ENCODE data around the gene KRT73. TPM values are rescaled to one million over a fixed set of nuclear protein-coding genes. Genes with fewer than 3 reads are reported as not detected.

The KRT73 gene
- total and polyA plus RNA-seq, 2 of the 8 experiments (the other 6 are each of a cell fraction or from before 2014, with no cell fraction given) = not detected

- Histone ChIP-seq H4K5ac (ENCODE audit: insufficient read length, low read depth, low read length) (no peak overlapping the region), H2BK15ac (ENCODE audit: low read length) (no peak overlapping the region), H3K27ac (ENCODE audit: low read depth, low read length) (no peak overlapping the region), H3K4me3 (ENCODE audit: extremely low read depth in 1 of 4, insufficient read depth in 2 of 4, low read depth in 3 of 4, low read length in 4 of 4) (no peak overlapping the region), H4K8ac (ENCODE audit: extremely low read depth, insufficient read depth, low read length) (no peak overlapping the region), H3K9ac (replicated peaks in 1 of 4; ENCODE audit: extremely low read depth in 1 of 4, low read depth in 3 of 4, low read length in 3 of 4) (no peak overlapping the region), H3K18ac (ENCODE audit: extremely low read depth, low read length) (no peak overlapping the region), H3K27me3 (replicated peaks in 1 of 4; ENCODE audit: control insufficient read depth in 3 of 4, extremely low read depth in 1 of 4, insufficient read depth in 3 of 4, low read length in 3 of 4) (no peaks in the 10 kb centered on the region), H3K23me2 (ENCODE audit: low read depth, low read length) (no peaks in the 10 kb centered on the region), H3K9me3 (ENCODE audit: insufficient read depth in 2 of 2, low read depth in 1 of 2, low read length in 1 of 2) (peaks cover 0 to 6% of the 10 kb centered on the region in 2 experiments; a peak in 1 of 4 replicates), H3K36me3 (ENCODE audit: control insufficient read depth in 2 of 4, insufficient read depth in 4 of 4, low read length in 3 of 4) (no peaks in the 10 kb centered on the region), H2BK12ac (ENCODE audit: low read depth, low read length) (no peak overlapping the region), H3K14ac (ENCODE audit: insufficient read length) (no peak overlapping the region), H2AK5ac (ENCODE audit: low read depth, low read length) (no peak overlapping the region), H4K20me1 (replicated peaks in 1 of 2; ENCODE audit: control insufficient read depth in 1 of 2, insufficient read depth in 2 of 2, low read length in 2 of 2) (no peaks in the 10 kb centered on the region), H3K23ac (ENCODE audit: insufficient read length) (no peak overlapping the region), H3K4me1 (replicated peaks in 1 of 4; ENCODE audit: control insufficient read depth in 3 of 4, insufficient read depth in 4 of 4, low read length in 3 of 4) (no peaks in the 10 kb centered on the region), H2BK120ac (replicated peaks; ENCODE audit: low read depth, low read length) (no peak overlapping the region), H2BK20ac (ENCODE audit: low read length) (no peak overlapping the region), H3K56ac (replicated peaks; ENCODE audit: insufficient read length, low read depth, low read length) (no peak overlapping the region), H2AFZ (ENCODE audit: low read length) (no peak overlapping the region), H3K4me2 (ENCODE audit: insufficient read depth in 1 of 2, low read depth in 2 of 2, low read length in 2 of 2) (no peak overlapping the region), H3K79me2 (ENCODE audit: control insufficient read depth in 1 of 2, insufficient read depth in 2 of 2, low read length in 2 of 2) (no peaks in the 10 kb centered on the region), H2BK5ac (ENCODE audit: low read depth, low read length) (no peak overlapping the region; the same call in 1 of the 2 replicates), H3K4ac (replicated peaks; ENCODE audit: insufficient read length, low read depth, low read length) (no peak overlapping the region), H4K91ac (replicated peaks; ENCODE audit: insufficient read length, low read length) (no peak overlapping the region), H3K79me1 (ENCODE audit: low read depth, low read length) (no peaks in the 10 kb centered on the region)
- CTCF ChIA-PET (ENCODE audit: partially characterized antibody) = interaction anchor here (0.7 to 3.9 kb wide), 13 partner anchors 10 to 294 kb away, joined by 3 to 18 read pairs (median 4); partner anchors contain the start of gene KRT72
- WGBS, 2 experiments (ENCODE audit: extremely low coverage in 1 of 2, insufficient coverage in 1 of 2, insufficient read length in 1 of 2, insufficient replicate concordance in 2 of 2, low coverage in 1 of 2, low lambda C conversion rate in 2 of 2, missing lambda C conversion rate in 1 of 2) = 84% methylated on average over 5 of the region's 8 CpGs; no CpG with 5 or more reads in 1 of the 2 experiments
- no peak for DNase-seq (ENCODE audit: low read depth in 1 of 2, low spot score in 2 of 2)
- no peak for FAIRE-seq
- POLR2A ChIA-PET (ENCODE audit: partially characterized antibody) = no interaction called here
- TF ChIP-seq GTF2F1 (IDR thresholded peaks at IDR 0.05; ENCODE audit: borderline replicate concordance, low read depth, low read length) (no peak), SRF (IDR thresholded peaks at IDR 0.05; ENCODE audit: low read depth, low read length) (no peak), MAFK (IDR thresholded peaks at IDR 0.05; ENCODE audit: low read depth, low read length) (no peak), RNF2 (IDR thresholded peaks at IDR 0.05; ENCODE audit: borderline replicate concordance, low read depth, low read length, missing control alignments, poor library complexity, severe bottlenecking) (no peak), NRF1 (IDR thresholded peaks at IDR 0.05; ENCODE audit: low read depth, low read length) (no peak), CBX5 (IDR thresholded peaks at IDR 0.05; ENCODE audit: low read depth, low read length) (no peak), EZH2 (IDR thresholded peaks at IDR 0.05; ENCODE audit: low read depth, low read length, severe bottlenecking) (no peak), FOSL1 (IDR thresholded peaks at IDR 0.05; ENCODE audit: insufficient read depth, low read depth, low read length) (no peak), TEAD4 (IDR thresholded peaks at IDR 0.05; ENCODE audit: low read depth, low read length) (no peak), HDAC6 (IDR thresholded peaks at IDR 0.05; ENCODE audit: low read depth, low read length) (no peak), POU5F1 (IDR thresholded peaks at IDR 0.05; ENCODE audit: low read depth, low read length) (no peak), CREB1 (IDR thresholded peaks at IDR 0.05) (no peak), TCF12 (IDR thresholded peaks at IDR 0.05; ENCODE audit: low read depth, low read length) (no peak), POLR2A (IDR thresholded peaks at IDR 0.05; ENCODE audit: control extremely low read depth in 1 of 2, low read depth in 2 of 2, low read length in 2 of 2) (no peak), ASH2L (IDR thresholded peaks at IDR 0.05; ENCODE audit: low read length) (no peak), SAP30 (IDR thresholded peaks at IDR 0.05; ENCODE audit: insufficient read depth, insufficient replicate concordance, low read length) (no peak)
These were observed 37.4 kb upstream of the KRT73 start for GRCh38 chr12:52655720-52656124.

Data from H1 (cell line).